H9 (cell line): ENCODE data around the gene GPR151. TPM values are rescaled to one million over a fixed set of nuclear protein-coding genes. Genes with fewer than 3 reads are reported as not detected.

Experiments
- DNase-seq: peaks from one replicate; pipeline ENCODE4 v3.0.0-alpha.2; 2017
- H2AFZ ChIP-seq: one replicate; pipeline ENCODE4 v1.6.1; 2013; ENCODE audit warnings: mild to moderate bottlenecking, low read length, control low read depth, moderate library complexity
- H2AK5ac ChIP-seq: 2 replicates; pipeline ENCODE4 v1.6.1; 2013; ENCODE audit warnings: low read length, control low read depth, mixed read lengths; ENCODE audit not compliant: insufficient read length
- H2BK120ac ChIP-seq: one replicate; pipeline ENCODE4 v1.6.1; 2013; ENCODE audit warnings: low read depth, mild to moderate bottlenecking, low read length, control low read depth, inconsistent platforms; ENCODE audit not compliant: poor library complexity, severe bottlenecking
- H2BK12ac ChIP-seq: 2 replicates; pipeline ENCODE4 v1.6.1; 2013; ENCODE audit warnings: low read length, control low read depth, mixed read lengths, low read depth; ENCODE audit not compliant: insufficient read length
- H2BK15ac ChIP-seq: 2 replicates; pipeline ENCODE4 v1.6.1; 2013; ENCODE audit warnings: low read depth, low read length, control low read depth
- H2BK20ac ChIP-seq: one replicate; pipeline ENCODE4 v1.6.1; 2013; ENCODE audit warnings: low read depth, mild to moderate bottlenecking, low read length, control low read depth, inconsistent platforms; ENCODE audit not compliant: poor library complexity, severe bottlenecking
- H2BK5ac ChIP-seq: 2 replicates; pipeline ENCODE4 v1.6.1; 2013; ENCODE audit warnings: low read length, control low read depth, mixed read lengths; ENCODE audit not compliant: insufficient read length
- H3K14ac ChIP-seq: 2 replicates; pipeline ENCODE4 v1.6.1; 2013; ENCODE audit warnings: low read length, control low read depth; ENCODE audit not compliant: insufficient read depth
- H3K18ac ChIP-seq: 2 replicates; pipeline ENCODE4 v1.6.1; 2013; ENCODE audit warnings: low read depth, mild to moderate bottlenecking, mixed read lengths, low read length, control low read depth; ENCODE audit not compliant: insufficient read length
- H3K23ac ChIP-seq: 2 replicates; pipeline ENCODE4 v1.6.1; 2013; ENCODE audit warnings: low read length, control low read depth, mixed read lengths, low read depth; ENCODE audit not compliant: insufficient read length
- H3K23me2 ChIP-seq: 2 replicates; pipeline ENCODE4 v1.6.1; 2013; ENCODE audit warnings: low read depth, mild to moderate bottlenecking, mixed read lengths, low read length, control low read depth; ENCODE audit not compliant: insufficient read length, poor library complexity, severe bottlenecking
- H3K27ac ChIP-seq: 2 replicates; pipeline ENCODE4 v1.5.1; 2013; ENCODE audit warnings: low read length, control low read depth, mixed read lengths, low read depth; ENCODE audit not compliant: insufficient read length
- H3K27me3 ChIP-seq: 2 replicates; pipeline ENCODE4 v1.6.1; 2013; ENCODE audit warnings: low read length, control low read depth, inconsistent platforms; ENCODE audit not compliant: insufficient read depth
- H3K4ac ChIP-seq: 2 replicates; pipeline ENCODE4 v1.6.1; 2013; ENCODE audit warnings: low read depth, mild to moderate bottlenecking, control low read depth, inconsistent platforms, low read length, moderate library complexity
- H3K4me1 ChIP-seq: 2 replicates; pipeline ENCODE4 v1.6.1; 2013; ENCODE audit warnings: low read length, control low read depth, inconsistent platforms; ENCODE audit not compliant: insufficient read depth
- H3K4me2 ChIP-seq: 2 replicates; pipeline ENCODE4 v1.6.1; 2013; ENCODE audit warnings: low read length, control low read depth, mixed read lengths; ENCODE audit not compliant: insufficient read length, insufficient read depth
- H3K56ac ChIP-seq: 2 replicates; pipeline ENCODE4 v1.6.1; 2013; ENCODE audit warnings: low read depth, mild to moderate bottlenecking, mixed read lengths, low read length, control low read depth; ENCODE audit not compliant: insufficient read length
- H3K79me1 ChIP-seq: 2 replicates; pipeline ENCODE4 v1.6.1; 2013; ENCODE audit warnings: low read depth, mild to moderate bottlenecking, moderate library complexity, low read length, control low read depth, inconsistent platforms; ENCODE audit not compliant: insufficient read depth, poor library complexity, severe bottlenecking
- H3K79me2 ChIP-seq: 2 replicates; pipeline ENCODE4 v1.6.1; 2013; ENCODE audit warnings: low read length, control low read depth, inconsistent platforms; ENCODE audit not compliant: insufficient read depth
- H3K9ac ChIP-seq: 2 replicates; pipeline ENCODE4 v1.6.1; 2013; ENCODE audit warnings: low read length, control low read depth, mixed read lengths; ENCODE audit not compliant: insufficient read length; ENCODE audit errors: extremely low read depth
- H3K9me3 ChIP-seq: one replicate; pipeline ENCODE4 v1.6.1; 2013; ENCODE audit warnings: low read depth, low read length, inconsistent platforms; ENCODE audit not compliant: control insufficient read depth
- H3T11ph ChIP-seq: one replicate; pipeline ENCODE4 v1.6.1; 2013; ENCODE audit warnings: mild to moderate bottlenecking, low read length, control low read depth, inconsistent platforms
- H4K20me1 ChIP-seq: one replicate; pipeline ENCODE4 v1.6.1; 2013; ENCODE audit not compliant: control insufficient read depth, insufficient read length, insufficient read depth
- H4K5ac ChIP-seq: 2 replicates; pipeline ENCODE4 v1.6.1; 2013; ENCODE audit warnings: low read depth, mild to moderate bottlenecking, mixed read lengths, low read length, control low read depth; ENCODE audit not compliant: insufficient read length
- H4K8ac ChIP-seq: replicated peaks from 2 replicates; pipeline ENCODE4 v1.6.1; 2013; ENCODE audit warnings: low read length, control low read depth, mixed read lengths, low read depth; ENCODE audit not compliant: insufficient read length
- H4K91ac ChIP-seq: 2 replicates; pipeline ENCODE4 v1.6.1; 2013; ENCODE audit warnings: low read depth, mild to moderate bottlenecking, moderate library complexity, mixed read lengths, low read length, control low read depth; ENCODE audit not compliant: insufficient read length
- H3K27ac Mint-ChIP-seq, 3 experiments: 2 replicates in 2 of 3; 3 replicates in 1 of 3; pipeline ENCODE4 v1.8.0; 2020 to 2021; ENCODE audit warnings: mixed read lengths in 3 of 3, mild to moderate bottlenecking in 1 of 3, moderate library complexity in 1 of 3
- H3K27me3 Mint-ChIP-seq: 2 replicates; pipeline ENCODE4 v1.8.0; 2021; ENCODE audit warnings: low read depth, mild to moderate bottlenecking, moderate library complexity, mixed read lengths
- H3K36me3 Mint-ChIP-seq, 3 experiments: 2 replicates in 2 of 3; 3 replicates in 1 of 3; pipeline ENCODE4 v1.8.0; 2020 to 2021; ENCODE audit warnings: low read depth in 3 of 3, mixed read lengths in 3 of 3; ENCODE audit not compliant: insufficient read depth in 1 of 3
- H3K4me1 Mint-ChIP-seq, 2 experiments: 2 replicates each; pipeline ENCODE4 v1.8.0; 2020; ENCODE audit warnings: mixed read lengths in 2 of 2
- H3K4me3 Mint-ChIP-seq, 2 experiments: 2 replicates in 1 of 2; 3 replicates in 1 of 2; pipeline ENCODE4 v1.8.0; 2020 to 2021; ENCODE audit warnings: mild to moderate bottlenecking in 2 of 2, mixed read lengths in 2 of 2, moderate library complexity in 1 of 2
- H3K9me3 Mint-ChIP-seq, 2 experiments: 2 replicates in 1 of 2; 3 replicates in 1 of 2; pipeline ENCODE4 v1.8.0; 2020; ENCODE audit warnings: mild to moderate bottlenecking in 2 of 2, mixed read lengths in 2 of 2, moderate library complexity in 1 of 2
- WGBS: extraction: QIAGEN DNeasy Blood & Tissue Kit; methylation state at CpG from one replicate; pipeline ENCODE4 v1.1.7; 2013; ENCODE audit warnings: missing lambda C conversion rate, low lambda C conversion rate, mixed read lengths; ENCODE audit not compliant: insufficient read length; ENCODE audit errors: extremely low coverage; 5-methylcytosine and 5-hydroxymethylcytosine counted together
- total RNA-seq: library from RNA; stranded (reverse); gene quantifications from 2 replicates; pipeline ENCODE4 v1.2.1, GENCODE V29; 2021
- TF ChIP-seq, protein P1 (sequence below): fragments of 200-600 bp; sonication (generic); conservative IDR thresholded peaks from 3 replicates; pipeline ENCODE4 v1.8.0; 2021; ENCODE audit warnings: antibody characterized with exemption, mild to moderate bottlenecking

GPR151 gene
- total RNA-seq, 1 experiment from 2014 or later = not detected

DNA sequence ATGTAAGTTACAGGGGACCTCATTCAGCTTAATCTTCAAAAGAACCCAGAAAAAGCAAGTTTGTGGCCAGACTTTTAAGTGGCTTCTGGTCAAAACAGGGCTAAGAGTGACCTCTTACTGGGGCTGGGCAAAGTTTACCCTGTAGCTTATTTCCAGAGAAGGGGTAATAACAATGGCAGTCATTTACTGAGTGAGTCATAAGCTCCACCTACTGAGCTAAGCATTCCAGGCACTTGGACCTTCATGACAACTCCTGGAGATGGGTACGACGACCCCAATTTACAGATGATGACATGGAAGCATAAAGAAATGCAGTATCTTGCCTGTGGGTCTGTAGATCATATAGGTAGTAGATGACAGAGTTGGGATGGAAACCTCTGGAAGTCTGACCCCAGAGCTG, 4.7 kb upstream of the GPR151 start:
- no peak overlapping the region for H3K4ac ChIP-seq

More for the DNA sequence above, 4.7 kb upstream of the GPR151 start:
- Histone ChIP-seq H3K79me2 (no peaks in the 10 kb centered on the region), H2BK15ac (no peak overlapping the region), H3K23ac (no peak overlapping the region), H3K27me3 (no peaks in the 10 kb centered on the region), H3K9ac (no peak overlapping the region), H3T11ph (no peak overlapping the region), H4K91ac (no peak overlapping the region), H3K4me1 (no peaks in the 10 kb centered on the region; the same call in 1 of the 2 replicates), H2BK5ac (no peak overlapping the region), H2BK120ac (no peak overlapping the region), H4K5ac (no peak overlapping the region), H3K14ac (no peak overlapping the region), H2AFZ (no peak overlapping the region), H3K23me2 (no peaks in the 10 kb centered on the region), H2AK5ac (no peak overlapping the region), H3K4me2 (no peak overlapping the region), H3K27ac (no peak overlapping the region), H3K18ac (no peak overlapping the region), H3K56ac (no peak overlapping the region), H2BK20ac (no peak overlapping the region), H3K9me3 (no peaks in the 10 kb centered on the region), H4K8ac (no peak overlapping the region), H2BK12ac (no peak overlapping the region), H4K20me1 (no peaks in the 10 kb centered on the region), H3K79me1 (no peaks in the 10 kb centered on the region)
- DNase-seq = no peak
- Mint-ChIP-seq H3K36me3 (no peaks in the 10 kb centered on the region), H3K4me1 (peaks cover 9% of the 10 kb centered on the region in 2 experiments), H3K27ac (no peak overlapping the region), H3K9me3 (no peaks in the 10 kb centered on the region), H3K4me3 (no peak overlapping the region), H3K27me3 (no peaks in the 10 kb centered on the region)
- TF ChIP-seq, protein P1, sequence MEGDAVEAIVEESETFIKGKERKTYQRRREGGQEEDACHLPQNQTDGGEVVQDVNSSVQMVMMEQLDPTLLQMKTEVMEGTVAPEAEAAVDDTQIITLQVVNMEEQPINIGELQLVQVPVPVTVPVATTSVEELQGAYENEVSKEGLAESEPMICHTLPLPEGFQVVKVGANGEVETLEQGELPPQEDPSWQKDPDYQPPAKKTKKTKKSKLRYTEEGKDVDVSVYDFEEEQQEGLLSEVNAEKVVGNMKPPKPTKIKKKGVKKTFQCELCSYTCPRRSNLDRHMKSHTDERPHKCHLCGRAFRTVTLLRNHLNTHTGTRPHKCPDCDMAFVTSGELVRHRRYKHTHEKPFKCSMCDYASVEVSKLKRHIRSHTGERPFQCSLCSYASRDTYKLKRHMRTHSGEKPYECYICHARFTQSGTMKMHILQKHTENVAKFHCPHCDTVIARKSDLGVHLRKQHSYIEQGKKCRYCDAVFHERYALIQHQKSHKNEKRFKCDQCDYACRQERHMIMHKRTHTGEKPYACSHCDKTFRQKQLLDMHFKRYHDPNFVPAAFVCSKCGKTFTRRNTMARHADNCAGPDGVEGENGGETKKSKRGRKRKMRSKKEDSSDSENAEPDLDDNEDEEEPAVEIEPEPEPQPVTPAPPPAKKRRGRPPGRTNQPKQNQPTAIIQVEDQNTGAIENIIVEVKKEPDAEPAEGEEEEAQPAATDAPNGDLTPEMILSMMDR = no peak
- WGBS = no CpG with 5 or more reads among the region's 2 CpGs
